ENCODE measurements around the gene COPS4.
"Not testable (repeated sequence)": the region's sequence is repeated elsewhere in the genome, so short reads cannot be mapped to it uniquely, and the experiment has no call there.

Gene COPS4

DNA sequence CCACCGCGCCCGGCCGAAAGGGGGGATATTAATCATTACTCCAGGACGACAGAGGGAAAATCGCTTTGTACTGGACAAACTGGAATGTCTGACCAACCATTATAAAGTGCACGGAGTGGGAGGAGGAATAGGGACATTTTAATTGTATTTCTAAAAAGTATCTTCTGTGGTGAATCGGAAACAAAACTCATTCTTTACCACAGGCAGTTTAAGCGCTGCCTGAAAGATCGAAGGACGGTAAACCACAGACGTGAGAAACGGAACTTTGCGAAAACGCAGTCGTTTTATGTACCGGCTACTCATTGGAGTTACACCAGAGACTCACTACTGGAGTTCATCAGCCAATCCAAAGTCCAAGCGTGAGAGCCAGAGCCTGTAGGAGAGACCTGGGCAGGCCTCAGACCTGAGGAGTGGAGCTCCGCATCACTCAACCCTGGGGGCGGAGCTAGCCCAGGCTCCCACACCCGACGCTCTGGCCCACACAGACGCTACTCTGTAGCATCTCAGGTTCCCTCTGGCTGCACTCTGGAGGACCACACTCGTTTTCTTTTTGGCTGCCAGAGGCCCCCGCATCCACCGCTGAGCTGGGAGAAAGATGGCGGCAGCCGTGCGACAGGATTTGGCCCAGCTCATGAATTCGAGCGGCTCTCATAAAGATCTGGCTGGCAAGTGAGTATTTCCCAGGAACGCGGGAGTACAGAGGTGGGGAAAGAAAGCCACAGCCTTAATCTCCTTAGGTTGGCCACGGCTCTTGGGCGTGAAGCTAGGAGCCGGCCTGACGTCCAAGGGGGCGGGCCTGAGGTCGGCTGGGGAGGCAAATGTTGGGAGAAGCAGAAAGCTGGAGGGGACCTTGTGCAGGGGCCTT, at the start of gene COPS4:
COPS4 (plus strand) TSS at position 554 of the 865 bp plus-strand sequence; CDS start at position 596, 42 bp downstream.
- DNase-seq: peak; percentile 67 to 99

DNA sequence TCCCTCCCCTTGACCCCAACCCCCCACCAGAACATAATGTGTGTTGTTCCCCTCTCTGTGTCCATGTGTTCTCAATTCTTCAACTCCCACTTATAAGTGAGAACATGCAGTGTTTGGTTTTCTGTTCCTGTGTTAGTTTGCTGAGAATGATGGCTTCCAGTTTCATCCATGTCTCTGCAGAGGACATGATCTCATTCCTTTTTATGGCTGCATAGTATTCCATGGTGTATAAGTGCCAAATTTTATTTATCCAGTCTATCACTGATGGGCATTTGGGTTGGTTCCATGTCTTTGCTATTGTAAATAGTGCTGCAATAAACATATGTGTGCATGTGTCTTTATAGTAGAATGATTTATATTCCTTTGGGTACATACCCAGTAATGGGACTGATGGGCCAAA, 47.5 kb upstream of the COPS4 start:
- not testable (repeated sequence) for DNase-seq

DNA sequence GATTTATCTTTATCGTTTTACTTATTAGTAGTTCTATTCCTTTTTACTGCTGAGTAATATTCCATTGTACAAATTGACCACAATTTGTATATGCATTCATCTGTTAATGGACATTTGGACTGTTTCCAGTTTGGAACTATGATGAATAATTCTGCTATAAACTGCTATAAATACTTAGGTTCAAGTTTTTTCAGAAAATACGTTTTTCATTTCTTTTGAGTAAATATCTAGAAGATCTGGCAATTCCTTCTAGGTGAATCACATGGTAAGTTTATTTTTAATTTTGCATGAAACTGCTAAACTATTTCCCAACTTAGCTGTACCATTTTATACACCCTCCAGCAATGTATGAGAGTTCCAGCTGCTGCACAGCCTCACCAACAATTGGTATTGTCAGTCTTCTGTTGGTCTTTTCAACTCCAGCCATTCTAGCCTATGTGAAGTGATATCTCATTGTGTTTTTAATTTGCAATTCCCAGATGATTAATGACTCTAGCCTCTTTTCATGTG, 46.6 kb upstream of the COPS4 start:
- no peak for DNase-seq

DNA sequence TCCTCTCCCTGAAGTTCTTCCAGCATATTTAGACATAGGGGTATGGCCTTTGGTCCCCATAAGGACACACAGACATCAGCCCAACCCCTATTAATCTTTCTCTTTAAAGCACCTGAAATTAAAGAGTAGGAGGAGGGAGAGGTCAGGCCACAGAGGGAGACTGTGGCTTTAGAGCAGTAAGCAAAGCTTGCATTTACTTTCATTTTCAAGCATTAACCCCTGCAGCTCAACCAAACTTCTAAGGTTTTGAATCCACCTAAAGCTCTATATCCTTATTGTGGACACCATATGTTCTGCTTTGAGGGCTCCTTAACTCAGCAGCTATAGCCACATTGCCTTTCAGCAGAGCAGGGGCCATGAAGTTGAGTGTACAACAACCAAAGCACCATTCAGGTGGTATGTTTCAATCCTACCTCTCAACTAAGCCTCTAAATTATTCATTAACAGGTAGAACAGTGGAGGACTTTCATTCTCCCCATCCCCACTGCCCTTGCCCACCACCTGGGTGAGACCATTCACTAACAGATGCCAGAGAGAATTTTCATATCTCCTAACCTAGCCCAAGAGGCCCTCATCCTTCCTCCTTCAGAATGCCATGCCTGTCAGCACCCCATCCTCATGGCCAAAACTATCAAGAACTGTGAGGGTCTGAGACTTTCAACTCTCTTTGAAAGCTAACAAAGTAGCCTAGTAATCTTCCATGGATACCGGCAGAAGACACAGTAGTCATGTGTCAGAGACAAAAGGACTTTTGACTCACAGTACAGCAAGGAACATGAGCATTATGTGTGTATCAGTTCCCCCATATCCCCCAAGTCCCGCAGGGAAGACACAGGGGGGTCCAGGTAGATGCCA, 45.2 kb upstream of the COPS4 start:
- peak in 1 of 2 donors; percentile 28 for DNase-seq

DNA sequence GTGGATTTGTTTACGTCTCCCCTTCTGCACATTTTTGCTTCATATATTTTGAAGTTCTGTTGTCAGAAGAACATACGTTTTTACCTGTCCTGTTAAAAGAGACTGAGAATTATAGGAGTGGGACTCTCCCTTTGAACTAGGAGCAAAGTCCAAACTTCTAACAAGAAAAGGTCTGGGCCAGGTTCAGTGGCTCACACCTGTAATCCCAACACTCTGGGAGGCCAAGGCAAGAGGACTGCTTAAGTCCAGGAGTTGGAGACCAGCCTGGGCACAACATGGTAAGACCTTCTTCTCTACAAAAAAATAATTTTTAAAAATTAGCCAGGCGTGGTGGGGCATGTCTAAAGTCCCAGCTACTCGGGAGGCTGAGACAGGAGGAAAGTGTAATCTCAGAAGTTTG, 40.1 kb upstream of the COPS4 start:
- DNase-seq: no peak

DNA sequence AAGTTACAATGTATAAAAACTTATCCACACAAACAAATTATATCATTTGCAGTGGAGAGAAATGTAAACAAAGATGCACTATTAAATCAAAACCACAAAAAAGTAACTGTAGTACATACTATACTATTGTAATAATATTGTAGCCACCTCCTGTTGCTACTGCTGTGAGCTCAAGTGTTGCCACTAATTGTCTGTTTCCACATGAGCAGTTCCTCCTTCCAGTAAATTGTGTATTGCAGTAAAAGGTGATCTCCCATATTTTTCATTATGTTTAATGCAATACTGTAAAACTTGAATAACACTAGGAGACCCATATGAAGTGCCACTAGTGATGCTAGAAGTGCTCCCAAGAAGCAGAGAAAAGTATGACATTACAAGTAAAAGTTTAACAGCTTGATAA, 36.1 kb upstream of the COPS4 start:
- no peak for DNase-seq

DNA sequence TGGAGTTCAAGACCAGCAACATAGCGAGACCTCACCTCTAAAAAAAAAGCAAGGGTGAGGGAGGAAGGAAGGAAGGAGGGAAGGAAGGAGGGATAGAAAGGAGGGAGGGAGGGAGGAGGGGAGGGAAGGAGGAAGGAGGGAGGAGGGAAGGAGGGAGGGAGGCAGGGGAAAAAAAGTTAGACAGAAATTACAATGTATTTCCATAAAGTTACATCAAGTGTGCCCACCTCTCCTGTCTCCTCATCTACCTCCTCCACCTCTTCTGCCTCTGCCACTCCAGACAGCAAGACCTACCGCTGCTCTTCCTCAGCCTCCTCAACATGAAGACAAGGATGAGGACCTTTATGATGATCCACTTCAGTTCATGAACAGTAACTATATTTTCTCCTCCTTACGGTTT, 32.7 kb upstream of the COPS4 start:
- DNase-seq: no peak

DNA sequence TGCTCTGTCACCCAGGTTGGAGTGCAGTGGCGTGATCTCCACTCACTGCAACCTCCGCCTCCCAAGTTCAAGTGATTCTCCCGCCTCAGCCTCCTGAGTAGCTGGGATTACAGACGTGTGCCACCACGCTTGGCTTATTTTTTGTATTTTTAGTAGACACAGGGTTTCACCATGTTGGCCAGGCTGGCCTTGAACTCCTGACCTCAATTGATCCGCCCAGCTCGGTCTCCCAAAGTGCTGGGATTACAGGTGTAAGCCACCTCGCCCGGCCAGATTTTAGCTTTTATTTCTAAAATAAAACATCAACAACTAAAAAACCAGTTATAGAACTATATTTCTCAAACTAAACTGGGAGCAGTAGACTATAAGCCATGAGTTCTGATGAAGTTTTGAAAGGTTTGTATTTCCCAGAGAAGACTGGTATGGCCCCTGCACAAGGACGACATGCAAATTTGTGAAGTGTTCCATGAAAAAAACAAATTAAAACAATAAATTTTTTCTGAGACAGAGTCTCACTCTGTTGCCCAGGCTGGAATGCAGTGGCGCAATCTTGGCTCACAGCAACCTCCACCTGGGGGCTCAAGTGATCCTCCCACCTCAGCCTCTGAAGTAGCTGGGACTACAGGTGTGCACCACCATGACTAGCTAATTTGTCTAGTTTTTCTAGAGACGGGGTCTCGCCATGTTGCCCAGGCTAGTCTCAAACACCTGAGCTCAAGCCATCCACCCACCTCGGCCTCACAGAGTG, 31.8 kb upstream of the COPS4 start:
- DNase-seq: not testable (repeated sequence)

DNA sequence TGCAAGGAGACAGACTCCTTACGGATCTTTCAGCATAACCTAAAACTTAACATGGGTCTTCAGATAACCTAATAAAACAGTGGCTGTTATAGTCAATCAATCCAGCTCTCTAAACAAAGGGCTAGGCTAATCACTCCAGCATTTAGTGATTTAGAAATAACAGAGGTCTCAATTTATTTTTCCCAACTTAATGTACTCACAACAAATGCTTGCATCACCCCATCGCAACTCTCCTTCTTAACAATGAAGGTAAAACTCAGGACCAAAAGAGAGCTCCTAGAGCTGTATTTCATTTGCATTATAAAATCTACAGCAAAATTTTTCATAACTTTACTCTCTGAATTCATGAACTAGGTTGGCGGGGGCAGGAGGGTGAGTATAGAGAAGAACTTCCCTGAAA, 25.5 kb upstream of the COPS4 start:
- DNase-seq: no peak

DNA sequence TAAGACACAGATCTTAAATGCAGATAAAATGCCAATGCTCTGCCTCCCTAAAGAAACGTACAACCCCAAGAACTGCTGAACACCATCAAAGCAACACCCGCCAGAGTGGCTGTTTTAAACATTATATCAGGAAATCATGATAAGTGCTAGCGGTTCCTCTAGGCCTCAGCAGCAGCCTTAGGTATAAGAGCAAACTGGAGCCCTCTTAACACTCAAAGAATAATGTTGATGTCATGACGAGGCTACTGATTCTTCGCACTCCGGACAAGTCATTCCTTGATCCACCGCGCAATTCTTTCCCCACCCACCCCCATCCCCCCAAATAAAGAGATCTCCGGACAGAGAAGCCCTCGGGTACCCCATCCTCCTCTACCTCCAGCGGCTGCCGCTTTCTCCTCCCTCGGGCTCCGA, 24.9 kb upstream of the COPS4 start:
- DNase-seq: peak in 1 of 2 donors; percentile 31

DNA sequence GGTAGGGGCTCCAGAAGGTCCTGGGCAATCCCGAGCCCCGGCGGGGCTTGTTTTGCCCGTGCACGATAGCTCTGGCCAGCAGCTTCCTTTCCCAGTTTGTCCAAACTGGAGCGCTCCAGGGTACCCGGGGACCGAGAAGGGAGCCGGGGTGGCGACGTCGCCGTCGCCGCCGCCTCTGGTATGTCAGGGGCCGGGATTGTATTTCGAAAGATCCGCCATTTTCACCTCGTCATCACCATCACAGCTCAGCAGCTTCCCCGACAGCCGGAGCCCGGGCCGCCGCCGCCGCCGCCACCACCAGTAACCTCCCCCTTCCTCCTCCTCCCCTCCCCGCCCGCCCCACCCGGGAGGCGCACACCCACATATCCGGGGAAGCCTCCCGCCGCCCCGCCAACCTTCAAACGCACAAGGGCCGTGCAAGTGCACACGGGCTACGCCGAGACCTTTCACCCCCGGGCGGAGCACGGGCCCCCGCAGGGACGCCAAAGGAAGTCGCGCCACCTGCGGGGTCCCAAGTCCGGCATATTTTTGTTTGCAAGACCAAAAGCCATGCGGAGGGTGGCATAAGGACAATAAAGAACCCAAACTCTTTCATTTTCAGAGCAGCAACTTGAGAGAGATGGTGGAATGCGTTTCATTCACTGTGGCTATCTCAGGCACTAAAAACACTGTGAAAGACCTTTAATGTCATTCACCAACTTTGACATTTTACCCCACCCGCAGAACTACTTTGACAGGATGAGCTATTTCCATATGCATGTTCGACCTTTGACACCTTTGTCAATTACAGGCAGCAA, 24.3 kb upstream of the COPS4 start, which contains the start of gene LIN54:
LIN54 (minus strand) TSS at position 302 of the 797 bp plus-strand sequence. CDS start 25,979 bp downstream, outside the sequence.
- peak; percentile 71 to 80 for DNase-seq

DNA sequence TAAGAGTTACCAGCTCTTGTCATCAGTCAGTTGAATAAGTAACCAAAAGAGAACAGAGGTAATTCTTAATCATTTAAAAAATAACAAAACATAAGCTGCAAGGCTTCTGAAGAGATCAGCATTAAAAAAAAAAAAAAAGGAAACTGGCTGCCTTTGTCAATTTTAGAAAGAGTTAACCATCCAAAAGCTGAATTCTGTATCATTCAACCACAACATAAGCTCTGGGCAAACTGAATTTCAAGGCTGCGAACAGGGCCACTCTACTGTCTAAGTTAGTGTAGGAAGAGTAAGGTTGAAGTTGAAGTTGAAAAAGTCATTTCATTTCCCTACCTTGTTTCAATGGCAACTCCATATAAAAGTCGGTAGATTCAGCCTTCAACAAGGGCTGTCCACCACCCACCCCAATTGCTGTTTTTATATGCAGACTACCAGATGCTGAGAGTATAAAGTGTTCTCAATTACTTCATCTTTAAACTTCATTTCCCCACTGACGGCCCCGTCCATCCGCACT, 23.2 kb upstream of the COPS4 start:
- DNase-seq: no peak

DNA sequence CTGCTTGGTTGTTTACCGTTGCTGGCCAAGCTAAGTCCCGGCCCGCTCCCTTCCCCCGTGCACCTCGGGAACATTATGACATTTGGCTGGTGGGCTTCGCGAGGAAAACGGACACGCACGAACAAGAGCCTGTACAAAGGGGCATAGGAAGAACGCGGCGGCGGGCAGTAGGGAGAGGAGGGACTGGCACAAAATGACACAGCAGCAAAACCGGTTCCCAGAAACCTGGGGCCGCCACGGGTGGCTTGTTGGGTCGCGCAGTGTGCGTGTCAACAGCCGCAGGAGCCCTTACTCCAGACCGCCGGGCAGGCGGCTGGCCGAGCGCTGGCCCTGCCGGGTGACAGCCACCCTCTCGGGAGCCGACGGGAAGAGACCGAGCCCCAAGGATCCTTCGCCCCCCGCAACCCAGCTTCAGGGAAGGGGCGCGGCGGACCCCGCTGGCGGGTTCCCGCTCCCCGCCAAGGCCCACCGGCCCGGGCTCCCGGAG, 22.7 kb upstream of the COPS4 start:
- peak in 1 of 2 donors; percentile 33 for DNase-seq

DNA sequence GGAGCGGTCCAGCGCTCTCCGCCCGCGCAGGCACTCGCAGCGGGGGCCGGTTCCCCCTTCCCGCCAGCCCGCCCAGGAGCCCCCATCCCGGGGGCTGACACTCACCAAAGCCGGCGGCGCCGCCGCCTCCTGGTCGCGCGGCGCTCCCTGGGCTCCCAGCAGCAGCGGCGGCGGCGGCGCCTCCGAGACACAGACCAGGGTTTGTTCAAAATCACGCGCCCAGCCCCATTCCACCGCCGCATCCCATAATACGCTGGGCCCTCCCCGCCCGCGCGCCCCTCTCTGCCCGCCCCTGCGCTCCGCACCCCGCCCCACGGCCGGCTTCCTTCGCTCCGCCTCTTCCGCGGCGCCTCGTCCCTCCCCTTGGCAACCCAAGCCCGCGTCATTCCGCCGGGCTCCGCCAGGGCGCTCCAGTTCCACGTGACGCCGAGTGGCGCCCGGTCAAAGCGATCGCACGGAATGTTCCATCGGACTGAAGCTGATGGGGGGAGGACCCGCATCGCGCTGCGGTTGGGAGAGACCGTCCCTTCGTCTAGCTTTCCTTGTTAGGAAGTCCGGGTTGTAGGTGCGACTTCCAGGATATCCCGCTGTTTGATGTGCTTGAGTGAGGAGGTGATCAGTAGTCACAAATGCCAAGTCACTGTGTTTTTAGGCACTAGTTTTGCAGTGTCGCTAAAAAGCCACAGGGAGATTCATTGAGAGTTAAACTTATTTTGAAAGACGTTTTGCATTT, 22.1 kb upstream of the COPS4 start:
- DNase-seq: peak; percentile 92 to 94

DNA sequence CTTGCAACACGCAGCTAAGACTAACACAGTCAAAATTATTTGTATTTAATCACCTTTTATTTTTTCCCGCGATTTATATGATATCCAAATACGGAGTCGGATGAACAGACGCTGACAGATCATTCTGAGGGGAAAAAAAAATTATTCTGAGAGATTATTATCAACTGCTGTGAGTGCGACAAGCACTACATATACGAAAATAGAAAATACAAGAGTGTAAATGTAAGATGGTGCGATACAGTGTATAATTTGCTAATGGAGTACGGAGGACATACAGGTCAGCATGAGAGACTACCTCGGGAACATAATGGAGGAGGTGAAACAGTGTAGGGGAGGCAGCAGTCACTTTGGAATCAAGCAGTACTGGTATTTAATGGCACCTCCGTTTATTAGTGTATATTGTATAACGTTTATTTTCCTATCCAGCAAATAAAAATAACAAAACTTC, 21.5 kb upstream of the COPS4 start:
- no peak for DNase-seq

DNA sequence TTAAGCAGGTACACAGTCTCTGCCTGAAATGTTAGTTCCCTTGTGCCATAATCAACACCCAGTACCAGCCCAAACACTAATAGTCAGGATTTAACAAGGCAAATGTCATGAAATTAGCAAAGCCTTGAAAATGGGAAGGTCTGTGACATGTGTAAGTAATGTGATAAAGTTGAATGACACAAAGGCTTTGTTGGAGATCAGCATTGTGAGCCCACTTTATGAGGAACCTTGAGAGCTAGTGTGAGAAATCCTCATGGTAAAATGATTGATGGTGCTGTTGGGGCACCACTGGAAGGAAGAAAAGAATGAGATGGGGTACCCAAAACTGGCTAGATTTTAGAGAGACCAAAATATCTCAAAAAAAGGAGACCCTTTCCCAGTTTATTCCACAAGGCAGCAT, 21.1 kb upstream of the COPS4 start:
- DNase-seq: no peak

DNA sequence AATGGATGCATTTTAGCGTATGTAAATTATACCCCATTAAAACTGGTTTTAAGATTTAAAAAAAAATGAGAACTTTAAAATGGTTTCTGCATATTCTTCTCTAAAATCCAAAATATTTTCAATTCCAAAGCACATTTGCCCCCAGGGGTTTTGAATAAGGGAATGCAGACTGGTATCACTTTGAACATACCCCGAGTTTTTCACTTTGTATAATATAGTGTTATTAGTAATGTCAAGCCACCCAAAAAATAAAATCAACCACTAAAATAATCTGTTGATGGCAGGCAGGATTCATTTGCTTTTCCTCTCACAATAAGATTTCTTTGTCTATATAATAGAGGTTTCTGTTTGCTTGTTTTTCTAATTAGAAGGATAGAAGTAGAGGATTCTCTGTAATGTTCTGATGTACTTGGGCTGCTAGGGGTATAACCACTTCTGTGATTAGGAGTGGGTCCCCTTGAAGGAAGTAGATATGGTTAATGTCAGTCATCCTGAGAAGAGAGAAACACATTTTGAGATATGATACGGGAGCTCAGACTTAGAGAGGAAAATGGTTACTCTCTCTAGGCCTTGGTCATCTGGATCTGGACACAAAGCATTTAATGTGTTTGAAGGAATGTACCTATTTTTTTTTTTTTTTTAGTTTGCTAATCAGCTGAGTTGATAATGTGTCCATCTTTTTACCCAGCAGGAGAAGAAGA, 15.0 kb upstream of the COPS4 start:
- DNase-seq: peak in 1 of 2 donors; percentile 38

DNA sequence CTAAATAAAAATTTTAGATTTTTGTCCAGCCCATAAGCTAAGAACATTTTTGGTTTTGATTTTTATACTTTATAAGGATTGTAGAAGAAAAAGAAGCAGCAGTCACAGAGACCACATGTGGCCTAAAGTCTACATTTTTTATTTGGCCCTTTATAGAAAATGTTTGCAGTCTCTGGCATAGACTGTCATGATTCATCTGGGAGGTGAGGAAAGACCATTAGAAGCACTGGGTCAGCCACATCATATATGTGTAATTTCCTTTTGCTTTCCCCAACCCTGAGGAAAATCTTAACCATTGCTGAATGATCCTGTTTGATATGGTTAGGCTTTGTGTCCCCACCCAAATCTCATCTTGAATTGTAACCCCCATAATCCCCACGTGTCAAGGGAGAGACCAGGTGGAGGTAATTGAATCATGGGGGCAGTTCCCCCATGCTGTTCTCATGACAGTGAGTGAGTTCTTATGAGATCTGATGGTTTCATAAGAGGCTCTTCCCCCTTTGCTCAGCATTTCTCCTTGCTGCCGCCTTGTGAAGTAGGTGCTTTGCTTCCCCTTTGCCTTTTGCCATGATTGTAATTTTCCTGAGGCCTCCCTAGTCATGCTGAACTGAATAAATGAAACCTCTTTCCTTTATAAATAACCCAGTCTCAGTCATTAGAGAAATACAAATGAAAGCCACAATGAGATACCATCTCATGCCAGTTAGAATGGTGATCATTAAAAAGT, 12.1 kb upstream of the COPS4 start:
- no peak for DNase-seq

DNA sequence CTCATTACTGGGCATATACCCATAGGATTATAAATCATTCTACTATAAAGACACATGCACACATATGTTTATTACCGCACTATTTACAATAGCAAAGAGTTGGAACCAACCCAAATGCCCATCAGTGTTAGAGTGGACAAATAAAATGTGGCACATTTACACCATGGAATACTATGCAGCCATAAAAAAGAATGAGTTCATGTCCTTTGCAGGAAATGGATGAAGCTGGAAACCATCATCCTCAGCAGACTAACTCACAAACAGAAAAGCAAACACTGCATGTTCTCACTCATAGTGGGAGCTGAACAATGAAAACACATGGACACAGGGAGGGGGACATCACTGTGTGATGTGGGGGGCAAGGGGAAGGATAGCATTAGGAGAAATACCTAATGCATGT, 11.4 kb upstream of the COPS4 start:
- not testable (repeated sequence) for DNase-seq

All from bone marrow (tissue), 2 donors.